HG03139 (cell line): ENCODE results near the gene TRAPPC12.
"Not testable (repeated sequence)": the region's sequence is repeated elsewhere in the genome, so short reads cannot be mapped to it uniquely, and the experiment has no call there.

ENCODE experiments used
- ATAC-seq: cut with Tn5 transposase; IDR thresholded peaks from one replicate; pipeline ENCODE4 v1.9.1; 2021; ENCODE audit not compliant: unreplicated experiment

TRAPPC12 gene

GRCh38 chr2:3379647-3380534, at the start of gene TRAPPC12:
TSS of gene TRAPPC12 (plus strand) at chr2:3379694. CDS start at chr2:3387624, 7,930 bp downstream.
- ATAC-seq = peak; percentile 69

DNA sequence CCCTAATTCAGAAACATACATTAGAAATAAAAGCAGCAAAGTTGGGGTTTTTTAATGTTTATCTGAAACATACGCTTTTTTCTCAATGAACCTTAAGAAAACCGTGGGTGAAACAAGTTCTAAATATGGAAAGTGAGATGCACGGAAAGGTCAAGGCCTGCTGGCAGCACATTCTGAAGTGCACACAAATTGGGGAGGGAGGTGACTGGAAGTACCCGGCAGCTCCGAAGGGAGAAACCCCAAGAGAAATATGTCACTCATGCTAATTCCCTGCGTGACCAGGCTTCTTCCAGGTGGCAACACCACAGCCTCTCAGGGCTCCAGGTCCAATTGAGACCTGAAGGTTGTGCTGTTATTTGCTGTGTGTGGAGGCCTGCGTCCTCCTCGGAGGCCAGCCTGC, 47.4 kb upstream of the TRAPPC12 start:
- ATAC-seq = no peak

GRCh38 chr2:3334392-3335345, 44.8 kb upstream of the TRAPPC12 start:
- ATAC-seq = no peak

DNA sequence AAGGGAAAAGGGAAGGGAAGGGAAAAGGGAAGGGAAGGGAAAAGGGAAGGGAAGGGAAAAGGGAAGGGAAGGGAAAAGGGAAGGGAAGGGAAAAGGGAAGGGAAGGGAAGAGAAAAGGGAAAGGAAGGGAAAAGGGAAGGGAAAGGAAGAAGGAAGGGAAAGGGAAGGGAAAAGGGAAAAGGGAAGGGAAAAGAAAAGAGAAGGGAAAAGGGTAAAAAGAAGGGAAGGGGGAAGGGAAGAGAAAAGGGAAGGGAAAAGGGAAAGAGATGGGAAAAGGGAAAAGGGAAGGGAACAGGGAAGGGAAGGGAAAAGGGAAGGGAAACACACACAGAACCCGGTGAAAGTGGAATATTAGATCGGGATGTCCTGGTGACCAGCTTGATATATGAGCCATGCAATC, 42.6 kb upstream of the TRAPPC12 start:
- ATAC-seq = no peak

- ATAC-seq = no peak
Measured at GRCh38 chr2:3338340-3338739, 41.2 kb upstream of the TRAPPC12 start.

GRCh38 chr2:3340144-3340543, 39.4 kb upstream of the TRAPPC12 start:
- no peak for ATAC-seq

DNA sequence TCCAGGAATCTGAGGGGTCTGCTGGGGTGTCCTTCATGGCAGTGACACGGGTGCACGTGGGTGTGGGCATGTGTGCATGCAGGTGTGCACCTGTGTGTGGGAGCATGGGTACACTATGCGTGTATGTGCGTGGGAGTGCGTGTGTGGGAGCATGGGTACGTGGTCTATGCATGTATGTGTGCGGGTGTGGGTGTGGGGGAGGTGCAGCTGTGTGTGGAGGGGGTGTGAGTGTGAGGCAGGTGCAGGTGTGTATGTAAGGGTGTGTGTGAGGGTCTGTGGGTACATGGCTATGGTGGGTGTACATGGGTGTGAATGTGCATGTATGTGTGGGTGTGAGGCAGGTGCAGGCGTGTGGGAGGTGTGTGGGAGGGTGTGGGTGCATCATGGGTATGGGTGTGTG, 38.2 kb upstream of the TRAPPC12 start:
- ATAC-seq = no peak

DNA sequence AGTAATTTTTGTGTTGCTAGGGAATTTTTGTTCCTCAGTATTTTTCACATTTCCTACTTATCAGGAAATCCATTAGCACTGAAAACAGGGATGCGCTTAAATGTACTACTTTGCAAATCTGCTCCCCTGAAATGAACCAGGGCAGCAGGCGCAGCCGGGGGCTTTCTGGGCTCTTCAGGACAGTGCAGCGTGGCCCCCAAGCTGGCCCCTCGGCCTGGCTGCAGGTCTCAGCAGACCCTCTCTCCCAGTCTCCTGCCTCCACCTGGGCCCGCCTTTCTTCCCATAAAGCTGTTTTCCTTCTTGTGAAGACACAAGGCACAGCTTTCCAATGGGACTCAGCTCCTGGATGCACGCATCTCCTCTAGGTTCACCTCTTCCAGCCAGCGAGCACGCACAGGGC, 37.2 kb upstream of the TRAPPC12 start:
- no peak for ATAC-seq

DNA sequence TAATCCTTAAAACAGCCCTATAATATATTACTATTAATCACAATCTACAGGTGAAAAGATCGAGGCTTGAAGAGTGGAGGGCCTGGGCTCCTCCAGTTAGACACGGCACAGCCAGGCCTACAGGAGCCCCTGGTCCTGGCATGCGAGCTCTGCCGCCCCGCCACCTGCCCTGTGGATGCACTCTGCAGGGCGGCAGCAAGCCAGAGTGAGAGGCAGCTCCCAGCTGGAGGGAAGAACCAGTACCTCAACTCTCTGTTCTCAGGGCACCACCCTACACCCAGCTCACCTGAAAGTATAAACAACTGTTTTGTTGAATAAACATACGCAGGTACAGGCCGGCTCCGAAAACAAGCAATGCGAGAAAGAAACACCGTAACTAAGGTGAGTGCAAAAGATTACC, 36.5 kb upstream of the TRAPPC12 start:
- no peak for ATAC-seq

GRCh38 chr2:3344897-3345296, 34.6 kb upstream of the TRAPPC12 start:
- no peak for ATAC-seq

GRCh38 chr2:3345621-3346020, 33.9 kb upstream of the TRAPPC12 start:
- ATAC-seq = no peak

DNA sequence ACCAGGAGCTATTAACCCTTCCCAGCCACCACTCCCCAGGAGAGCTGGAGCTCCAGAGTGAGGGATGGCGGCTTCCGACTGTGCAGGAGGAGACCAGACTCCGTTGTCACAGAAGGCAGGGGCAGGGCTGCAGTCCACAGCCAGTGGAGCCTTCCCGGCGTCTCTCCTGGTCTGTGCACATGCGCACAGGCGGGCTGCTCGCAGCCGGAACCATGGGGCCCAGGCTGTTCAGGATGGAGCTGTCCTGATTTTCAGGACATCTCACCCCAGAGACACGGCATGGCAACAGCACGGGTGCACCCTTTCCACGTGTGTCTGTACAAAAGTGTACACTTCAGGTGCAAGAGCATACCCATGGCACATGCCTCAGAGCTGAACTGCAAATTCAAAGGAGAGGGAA, 30.7 kb upstream of the TRAPPC12 start:
- ATAC-seq = no peak

GRCh38 chr2:3349211-3349693, 30.2 kb upstream of the TRAPPC12 start:
- no peak for ATAC-seq

DNA sequence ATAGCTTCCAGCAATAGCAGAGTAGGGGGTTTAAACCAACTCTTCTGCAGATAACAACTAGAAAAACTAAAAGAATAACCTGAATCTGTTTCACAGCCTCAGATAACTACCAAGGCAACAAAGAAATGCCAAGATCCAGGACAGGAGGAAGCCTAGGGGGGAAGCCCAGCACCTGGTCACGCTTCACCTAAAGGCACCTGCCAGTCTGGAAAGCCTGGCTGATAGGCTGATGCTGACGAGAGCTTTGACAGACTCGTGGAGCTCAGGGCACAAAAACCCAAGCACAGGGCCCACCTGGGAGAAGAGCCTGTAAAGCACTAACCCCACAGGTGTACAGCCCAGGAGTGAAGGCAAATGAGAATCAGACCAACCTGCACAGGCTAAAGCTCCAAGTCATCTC, 24.5 kb upstream of the TRAPPC12 start:
- ATAC-seq = no peak

GRCh38 chr2:3355951-3356569, 23.4 kb upstream of the TRAPPC12 start:
- no peak for ATAC-seq

DNA sequence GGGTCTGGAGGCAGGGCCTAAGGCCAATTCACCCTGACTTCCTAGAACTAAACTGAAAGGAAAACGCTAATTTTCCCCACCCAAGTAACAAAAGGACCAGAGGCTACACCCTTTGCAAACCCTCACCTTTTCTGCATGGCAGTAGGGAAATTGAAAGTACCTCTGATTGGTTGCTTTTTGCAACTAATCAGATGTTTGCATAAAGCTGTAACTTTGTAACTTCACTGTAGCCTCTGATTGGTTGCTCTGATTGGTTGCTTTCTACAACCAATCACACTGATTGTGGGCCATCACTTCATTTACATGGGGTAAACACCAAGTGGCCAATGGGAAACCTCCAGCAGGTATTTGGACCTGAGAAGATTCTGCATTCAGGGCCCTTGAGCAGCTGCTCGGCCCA, 22.7 kb upstream of the TRAPPC12 start:
- ATAC-seq = no peak

- ATAC-seq = not testable (repeated sequence)
Measured at GRCh38 chr2:3357446-3357845, 22.0 kb upstream of the TRAPPC12 start.

- no peak for ATAC-seq
Measured at GRCh38 chr2:3357926-3358325, 21.6 kb upstream of the TRAPPC12 start.

GRCh38 chr2:3361518-3362389, 17.7 kb upstream of the TRAPPC12 start:
- ATAC-seq = no peak

- ATAC-seq = no peak
Measured at GRCh38 chr2:3365219-3365618, 14.3 kb upstream of the TRAPPC12 start.
